Dedifferentiated amniotic fluid mesenchymal stem cell (primary cell): ENCODE data around the gene CDHR5.
"Not testable (repeated sequence)": the region's sequence is repeated elsewhere in the genome, so short reads cannot be mapped to it uniquely, and the experiment has no call there.

Experiments used
- DNase-seq: peaks from one replicate; pipeline ENCODE4 v3.0.0-alpha.2; 2016; ENCODE audit errors: extremely low spot score

The CDHR5 gene

GRCh38 chr11:586376-587316 lies 38.1 kb downstream of the CDHR5 start:
- no peak for DNase-seq

- DNase-seq, result no peak
These were observed 40.5 kb downstream of the CDHR5 start for GRCh38 chr11:584287-584686.

- DNase-seq, result no peak
These were observed 43.0 kb downstream of the CDHR5 start for GRCh38 chr11:581752-582151.

- DNase-seq, result no peak
These were observed 43.4 kb downstream of the CDHR5 start for GRCh38 chr11:581342-581741.

- no peak for DNase-seq
These were observed 44.7 kb downstream of the CDHR5 start for GRCh38 chr11:579830-580601.

GRCh38 chr11:578276-579035 lies 46.3 kb downstream of the CDHR5 start:
- DNase-seq, result no peak

GRCh38 chr11:577611-577894 lies 47.2 kb downstream of the CDHR5 start:
- DNase-seq, result no peak

GRCh38 chr11:576811-577610 lies 47.7 kb downstream of the CDHR5 start:
- DNase-seq, result no peak

GRCh38 chr11:575996-576768 lies 48.6 kb downstream of the CDHR5 start, which contains the start of gene PHRF1:
Gene PHRF1, plus strand, starts transcription at chr11:576470. Its CDS starts 5,043 bp downstream, at chr11:581513.
- peak; percentile 91 for DNase-seq

- no peak for DNase-seq
These were observed 49.3 kb downstream of the CDHR5 start for GRCh38 chr11:575313-575995.

GRCh38 chr11:574632-575312 lies 50.0 kb downstream of the CDHR5 start:
- DNase-seq, result no peak

- DNase-seq, result not testable (repeated sequence)
These were observed 50.7 kb downstream of the CDHR5 start for GRCh38 chr11:574031-574570.

GRCh38 chr11:573146-573759 lies 51.5 kb downstream of the CDHR5 start:
- no peak for DNase-seq

- no peak for DNase-seq
These were observed 53.0 kb downstream of the CDHR5 start for GRCh38 chr11:571802-572185.

- no peak for DNase-seq
These were observed 55.4 kb downstream of the CDHR5 start for GRCh38 chr11:569158-569885.

GRCh38 chr11:568306-569157 lies 56.2 kb downstream of the CDHR5 start:
- peak; percentile 87 for DNase-seq
